ENCODE results near the gene NEDD9.

Gene NEDD9

GRCh38 chr6:11200356-11200755 lies 32.1 kb downstream of the NEDD9 start:
- no peak for DNase-seq

GRCh38 chr6:11198663-11199603 lies 33.5 kb downstream of the NEDD9 start:
- no peak for DNase-seq

- DNase-seq = no peak
Measured at GRCh38 chr6:11197850-11198249, 34.6 kb downstream of the NEDD9 start.

- no peak for DNase-seq
Measured at GRCh38 chr6:11197175-11197536, 35.3 kb downstream of the NEDD9 start.

- DNase-seq = no peak
Measured at GRCh38 chr6:11196511-11197174, 35.8 kb downstream of the NEDD9 start.

- DNase-seq = no peak
Measured at GRCh38 chr6:11194356-11195218, 37.9 kb downstream of the NEDD9 start.

- no peak for DNase-seq
Measured at GRCh38 chr6:11193434-11193833, 39.0 kb downstream of the NEDD9 start.

GRCh38 chr6:11192167-11192566 lies 40.3 kb downstream of the NEDD9 start:
- DNase-seq = no peak

GRCh38 chr6:11190625-11191245 lies 41.7 kb downstream of the NEDD9 start:
- DNase-seq = no peak

GRCh38 chr6:11189865-11190624 lies 42.4 kb downstream of the NEDD9 start:
- no peak for DNase-seq

GRCh38 chr6:11188161-11188915 lies 44.1 kb downstream of the NEDD9 start:
- no peak for DNase-seq

- DNase-seq = no peak
Measured at GRCh38 chr6:11187301-11187700, 45.2 kb downstream of the NEDD9 start.

- no peak for DNase-seq
Measured at GRCh38 chr6:11185204-11185842, 47.1 kb downstream of the NEDD9 start.

GRCh38 chr6:11183761-11184362 lies 48.6 kb downstream of the NEDD9 start:
- no peak for DNase-seq

GRCh38 chr6:11181478-11182136 lies 50.9 kb downstream of the NEDD9 start:
- DNase-seq = no peak

GRCh38 chr6:11179419-11180202 lies 52.9 kb downstream of the NEDD9 start:
- DNase-seq = no peak

- DNase-seq = no peak
Measured at GRCh38 chr6:11179088-11179418, 53.4 kb downstream of the NEDD9 start.

- no peak for DNase-seq
Measured at GRCh38 chr6:11177271-11177670, 55.2 kb downstream of the NEDD9 start.

- no peak for DNase-seq
Measured at GRCh38 chr6:11174242-11174611, 58.2 kb downstream of the NEDD9 start.

Measured in 8988T (cell line).